NCI-H1105 (cell line): ENCODE measurements around the gene KLHL29.
"Not testable (repeated sequence)": the region's sequence is repeated elsewhere in the genome, so short reads cannot be mapped to it uniquely, and the experiment has no call there.

Experiments used
- DNase-seq: peaks from one replicate; lab custom pipeline; 2025; lab: John Stamatoyannopoulos, UW

KLHL29 gene

GRCh38 chr2:23367760-23368159 is 17.2 kb upstream of the KLHL29 start:
- DNase-seq: no peak

- no peak for DNase-seq
Measured at GRCh38 chr2:23373666-23374065, 11.3 kb upstream of the KLHL29 start.

- DNase-seq: no peak
Measured at GRCh38 chr2:23375448-23375847, 9.5 kb upstream of the KLHL29 start.

GRCh38 chr2:23376075-23376474 is 8.9 kb upstream of the KLHL29 start:
- no peak for DNase-seq

GRCh38 chr2:23376972-23377371 is 8.0 kb upstream of the KLHL29 start:
- no peak for DNase-seq

GRCh38 chr2:23377771-23378170 is 7.2 kb upstream of the KLHL29 start:
- no peak for DNase-seq

GRCh38 chr2:23378496-23378895 is 6.5 kb upstream of the KLHL29 start:
- no peak for DNase-seq

GRCh38 chr2:23379220-23379695 is 5.7 kb upstream of the KLHL29 start:
- DNase-seq: no peak

GRCh38 chr2:23380562-23381065 is 4.4 kb upstream of the KLHL29 start:
- DNase-seq: no peak

GRCh38 chr2:23381084-23381483 is 3.9 kb upstream of the KLHL29 start:
- peak; percentile 42 for DNase-seq

GRCh38 chr2:23381485-23381884 is 3.5 kb upstream of the KLHL29 start:
- no peak for DNase-seq

GRCh38 chr2:23383100-23383499 is 1.9 kb upstream of the KLHL29 start:
- no peak for DNase-seq

GRCh38 chr2:23385351-23385747 is 370 bp downstream of the KLHL29 start:
- DNase-seq: peak; percentile 18

GRCh38 chr2:23385748-23386338 is 864 bp downstream of the KLHL29 start:
- no peak for DNase-seq

- DNase-seq: peak; percentile 30
Measured at GRCh38 chr2:23386339-23387220, 1.6 kb downstream of the KLHL29 start.

GRCh38 chr2:23387221-23387550 is 2.2 kb downstream of the KLHL29 start:
- DNase-seq: no peak

- DNase-seq: no peak
Measured at GRCh38 chr2:23387845-23388244, 2.9 kb downstream of the KLHL29 start.

GRCh38 chr2:23388294-23388693 is 3.3 kb downstream of the KLHL29 start:
- DNase-seq: no peak

GRCh38 chr2:23388756-23389514 is 4.0 kb downstream of the KLHL29 start:
- no peak for DNase-seq

- peak; percentile 13 for DNase-seq
Measured at GRCh38 chr2:23390152-23390551, 5.2 kb downstream of the KLHL29 start.

GRCh38 chr2:23391237-23391736 is 6.3 kb downstream of the KLHL29 start:
- DNase-seq: not testable (repeated sequence)

- no peak for DNase-seq
Measured at GRCh38 chr2:23393722-23394121, 8.7 kb downstream of the KLHL29 start.
